SK-N-MC (cell line): ENCODE results near the gene NCAM2.

Experiments used
- EZH2 ChIP-seq: fragments of 200-600 bp; sonication (generic); IDR thresholded peaks from one replicate; pipeline ENCODE4 v1.6.1; 2017; ENCODE audit warnings: antibody characterized with exemption
- POLR2AphosphoS5 ChIP-seq: IDR thresholded peaks from 2 replicates; pipeline ENCODE4 v1.6.1; 2012; ENCODE audit warnings: mild to moderate bottlenecking, low read depth, low read length, borderline replicate concordance

DNA sequence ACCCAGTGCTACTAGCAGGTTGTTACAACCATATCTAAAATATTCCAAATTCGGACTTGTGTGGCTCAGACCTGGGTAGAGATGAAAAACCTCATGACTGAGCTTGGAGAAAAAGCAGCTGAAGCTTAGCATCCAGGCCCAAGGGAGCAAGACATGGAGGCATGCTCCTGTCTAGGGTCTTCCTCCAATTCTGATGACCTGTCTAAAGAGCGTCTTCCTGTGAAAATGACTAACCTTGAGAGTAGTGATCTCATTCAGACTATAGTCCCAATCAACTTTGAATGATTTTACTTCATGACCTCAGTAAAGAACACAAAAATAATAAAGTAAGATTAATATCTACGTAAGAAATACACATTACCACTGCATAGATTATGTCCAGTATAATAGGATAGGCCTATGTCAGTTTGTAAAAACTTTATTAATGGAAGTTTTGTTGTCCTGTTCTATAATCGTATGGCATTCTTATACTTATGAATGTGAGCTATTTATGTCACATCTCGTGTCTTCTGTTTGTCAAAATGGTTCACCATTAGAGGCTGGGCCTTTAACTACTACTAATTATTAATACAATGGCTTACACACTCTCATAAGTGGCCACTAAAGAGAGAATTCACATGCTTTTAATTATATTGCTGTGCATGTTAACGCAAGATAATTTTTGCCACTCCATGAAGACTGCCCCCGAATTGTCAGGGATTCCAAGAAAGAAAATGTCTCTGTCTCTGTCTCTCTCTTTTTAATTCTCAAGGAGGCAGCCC, 201.3 kb downstream of the NCAM2 start:
- TF ChIP-seq POLR2AphosphoS5 (no peak), EZH2 (no peak)
